HK-2 (cell line): ENCODE data around the gene TRUB1.
"Not testable (repeated sequence)": the region's sequence is repeated elsewhere in the genome, so short reads cannot be mapped to it uniquely, and the experiment has no call there.

ENCODE experiments used
- DNase-seq: peaks from one replicate; pipeline ENCODE4 v3.0.0-alpha.2; 2018; ENCODE audit not compliant: unreplicated experiment

Gene TRUB1

DNA sequence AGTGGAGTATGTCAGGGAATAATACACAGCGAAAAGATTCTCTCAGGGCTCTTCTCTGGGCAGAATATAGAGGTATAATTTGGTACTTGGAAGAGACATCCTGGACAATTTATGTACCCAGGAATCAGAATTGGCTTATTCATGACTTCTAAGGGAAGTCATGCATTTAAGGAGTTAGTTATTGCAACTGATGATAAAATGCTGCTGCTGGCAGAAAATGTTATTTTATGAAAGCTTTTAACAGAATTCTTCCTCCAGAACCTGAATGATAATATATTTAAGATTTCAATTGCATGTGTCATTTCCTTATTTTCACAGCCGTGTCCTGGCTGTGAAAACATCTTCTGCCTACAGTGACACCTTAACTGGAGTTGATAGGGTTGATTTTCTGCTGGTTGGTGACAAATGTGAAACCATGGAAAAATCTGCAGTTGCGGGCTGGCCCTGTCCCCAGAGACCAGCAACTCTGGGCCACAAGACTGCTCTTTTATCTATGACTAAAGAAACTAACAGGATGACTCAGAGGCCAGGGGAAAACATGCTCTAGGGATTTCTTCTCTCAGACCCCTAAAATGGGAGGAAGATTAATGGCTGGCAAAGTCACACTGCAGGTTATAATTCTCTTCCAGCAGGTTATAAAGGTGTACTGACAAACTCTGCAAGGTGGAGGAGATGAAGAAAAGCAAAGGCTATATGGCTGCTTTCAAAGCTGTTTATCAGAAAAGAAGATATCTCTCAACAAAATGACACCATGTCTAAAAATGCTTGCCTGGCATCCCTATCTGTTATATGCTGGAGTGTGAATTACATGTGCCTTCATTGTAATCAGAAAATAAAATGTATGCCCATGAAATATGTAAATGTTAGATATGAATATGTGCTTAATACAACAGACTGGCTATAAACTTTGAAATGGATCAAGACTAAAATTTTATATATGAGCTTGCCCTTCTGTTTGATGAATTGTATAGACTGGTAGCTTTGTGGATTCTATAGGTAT lies 12.1 kb upstream of the TRUB1 start:
- DNase-seq, result peak; percentile 76

DNA sequence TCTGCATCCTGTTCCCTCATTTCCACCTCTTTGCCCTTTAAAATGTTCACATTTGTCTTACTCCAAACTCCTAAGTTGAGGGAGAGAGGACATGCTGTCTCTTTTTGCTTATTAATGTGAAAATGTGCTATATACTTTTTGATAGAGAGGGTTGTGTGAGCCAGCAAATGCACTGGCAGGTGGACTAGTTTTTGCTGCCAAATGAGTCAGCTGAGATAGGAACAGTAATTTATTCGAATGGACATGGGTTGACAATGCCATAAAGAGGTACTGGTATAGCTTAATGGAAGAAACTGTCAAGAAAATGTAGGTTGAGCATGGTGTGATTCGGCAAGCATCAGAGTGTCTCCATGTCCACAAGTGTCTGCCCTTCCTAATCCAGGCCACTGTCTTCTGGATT lies 9.2 kb upstream of the TRUB1 start:
- no peak for DNase-seq

DNA sequence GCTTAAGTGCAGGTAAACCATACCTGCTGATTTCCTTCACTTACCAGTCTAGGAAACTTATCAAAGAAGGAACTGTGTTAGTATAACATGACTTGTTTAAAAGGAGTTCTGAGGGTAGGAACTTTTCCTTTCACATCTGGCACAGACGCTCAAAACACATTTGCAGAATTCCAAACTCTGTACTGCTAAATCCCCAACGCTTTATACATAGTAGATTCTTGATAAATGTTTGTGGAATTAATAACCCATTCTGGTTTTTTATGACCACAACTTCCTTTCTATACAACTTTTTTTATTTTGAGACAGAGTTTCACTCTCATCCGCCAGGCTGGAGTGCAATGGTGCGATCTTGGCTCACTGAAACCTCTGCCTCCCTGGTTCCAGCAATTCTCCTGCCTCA lies 7.7 kb upstream of the TRUB1 start:
- no peak for DNase-seq

DNA sequence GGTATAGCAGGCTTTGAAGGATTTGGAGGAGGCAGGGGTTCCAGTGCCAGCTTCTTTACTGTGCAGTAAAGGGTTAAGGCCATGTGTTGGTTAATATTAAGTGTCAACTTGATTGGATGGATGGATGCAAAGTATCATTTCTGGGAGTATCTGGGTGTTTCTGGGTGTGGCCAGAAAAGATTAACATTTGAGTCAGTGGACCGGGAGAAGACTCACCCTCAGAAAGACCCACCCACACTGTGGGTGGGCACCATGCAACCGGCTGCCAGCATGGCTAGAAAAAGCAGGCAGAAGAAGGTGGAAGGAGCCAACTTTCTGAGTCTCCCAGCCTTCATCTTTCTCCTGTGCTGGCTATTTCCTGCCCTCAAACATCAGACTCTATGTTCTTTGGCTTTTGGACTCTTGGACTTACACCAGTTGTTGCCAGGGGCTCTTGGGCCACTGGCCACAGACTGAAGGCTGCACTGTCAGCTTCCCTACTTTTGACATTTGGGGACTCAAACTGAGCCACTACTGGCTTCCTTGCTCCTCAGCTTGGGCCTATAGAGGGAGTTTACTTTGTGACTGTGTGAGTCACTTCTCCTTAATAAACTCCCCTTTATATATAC lies 6.8 kb upstream of the TRUB1 start:
- no peak for DNase-seq

DNA sequence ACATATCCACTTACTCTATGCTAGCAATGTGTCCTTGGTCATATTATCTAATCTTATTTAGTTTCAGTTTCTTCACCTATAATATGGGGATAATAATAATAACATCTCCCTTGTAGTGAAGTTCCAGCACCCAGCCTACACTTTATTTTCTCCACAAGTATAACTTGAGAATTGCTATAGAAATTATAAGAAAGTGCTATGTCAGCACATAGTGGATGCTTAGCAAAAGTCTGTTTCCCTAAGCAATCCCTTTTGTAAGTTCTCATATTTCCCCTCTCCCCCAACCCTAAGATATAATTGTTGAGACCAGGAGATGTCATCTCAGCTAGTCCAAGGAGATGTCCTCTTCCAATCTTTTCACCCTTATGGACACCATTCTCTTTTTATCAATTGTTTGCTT lies 5.8 kb upstream of the TRUB1 start:
- DNase-seq, result no peak

DNA sequence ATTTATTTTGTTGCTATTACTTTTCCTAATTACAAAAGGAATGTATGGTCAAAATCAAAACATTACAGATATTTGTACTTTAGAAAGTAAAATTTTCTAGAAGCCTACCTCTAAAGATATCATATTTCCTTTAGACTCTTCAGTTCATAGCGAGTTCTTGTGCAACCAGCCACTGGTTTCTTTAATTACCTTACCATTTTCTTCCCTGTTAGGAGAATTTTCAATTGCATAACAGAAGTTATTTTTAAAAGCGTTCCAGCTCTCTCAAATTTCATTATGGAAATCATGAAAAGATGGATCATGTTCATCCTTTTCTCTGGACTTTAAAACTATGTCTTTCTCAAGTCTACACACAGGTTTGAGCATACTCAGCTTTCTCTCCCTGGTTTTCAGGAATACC lies 5.0 kb upstream of the TRUB1 start:
- no peak for DNase-seq

DNA sequence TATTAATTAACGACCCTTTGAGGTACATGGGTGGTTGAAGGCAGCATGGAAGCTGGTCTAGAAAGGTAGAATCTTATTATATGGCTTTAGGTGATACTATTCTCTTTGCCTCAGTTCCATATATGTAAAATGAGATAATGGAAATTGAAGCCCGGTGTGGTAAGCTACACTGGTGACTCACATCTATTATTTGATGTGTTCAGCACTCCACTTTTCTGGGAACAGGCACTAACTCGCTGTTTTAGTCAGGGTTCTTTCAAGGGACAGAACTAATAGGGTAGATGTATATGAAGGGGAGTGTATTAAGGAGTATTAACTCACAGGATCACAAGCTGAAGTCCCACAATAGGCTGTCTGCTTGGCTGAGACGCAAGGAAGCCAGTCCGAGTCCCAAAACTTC lies 4.4 kb upstream of the TRUB1 start:
- DNase-seq, result no peak

DNA sequence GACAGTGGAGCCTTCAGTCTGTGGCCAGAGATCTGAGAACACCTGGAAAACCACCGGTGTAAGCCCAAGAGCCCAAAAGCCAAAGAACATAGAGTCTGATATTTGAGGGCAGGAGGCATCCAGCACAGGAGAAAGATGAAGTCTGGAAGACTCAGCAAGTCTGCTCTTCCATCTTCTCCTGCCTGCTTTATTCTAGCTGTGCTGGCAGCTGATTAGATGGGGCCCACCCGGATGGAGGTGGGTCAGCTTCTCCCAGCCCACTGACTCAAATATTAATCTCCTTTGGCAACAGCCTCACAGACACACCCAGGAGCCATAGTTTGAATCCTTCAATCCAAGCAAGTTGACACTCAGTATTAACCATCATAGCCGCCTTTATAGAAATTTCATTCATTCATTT lies 4.0 kb upstream of the TRUB1 start:
- DNase-seq, result not testable (repeated sequence)

DNA sequence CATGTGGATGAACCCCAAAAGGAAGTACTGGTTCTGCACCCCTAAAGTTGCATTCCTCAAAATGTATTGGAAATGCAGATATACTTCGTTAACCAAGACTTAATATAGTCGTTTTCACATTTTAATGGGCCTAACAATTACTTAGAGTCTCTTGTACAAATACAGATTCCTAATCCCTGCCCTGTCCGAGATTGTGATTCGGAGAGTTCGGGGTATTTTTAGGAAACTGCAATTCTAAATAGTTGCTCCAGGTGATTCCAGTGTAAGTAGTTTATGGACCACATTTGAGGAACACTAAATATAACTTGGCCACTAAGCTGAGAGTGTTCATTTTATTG lies 830 bp downstream of the TRUB1 start:
- DNase-seq, result no peak

DNA sequence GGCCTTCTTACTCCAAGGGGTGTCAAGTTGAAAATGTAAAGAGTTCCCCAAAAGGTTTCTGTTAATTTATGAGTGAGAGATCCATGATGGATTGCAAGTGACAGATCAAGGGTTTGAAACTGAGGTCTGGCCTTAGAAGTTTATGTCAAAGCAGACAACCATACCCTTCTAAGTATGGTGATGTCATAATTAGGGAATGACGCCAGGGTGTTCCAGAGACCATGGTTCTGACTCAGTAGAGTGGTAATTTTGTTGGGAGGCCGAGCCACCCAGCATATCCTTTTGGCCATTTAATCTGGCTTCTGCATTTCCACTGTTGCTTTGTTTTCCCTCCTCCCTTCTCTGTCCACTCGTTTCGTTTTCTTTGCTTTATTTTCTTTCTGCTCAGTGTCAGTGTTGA lies 2.7 kb downstream of the TRUB1 start:
- DNase-seq, result no peak

DNA sequence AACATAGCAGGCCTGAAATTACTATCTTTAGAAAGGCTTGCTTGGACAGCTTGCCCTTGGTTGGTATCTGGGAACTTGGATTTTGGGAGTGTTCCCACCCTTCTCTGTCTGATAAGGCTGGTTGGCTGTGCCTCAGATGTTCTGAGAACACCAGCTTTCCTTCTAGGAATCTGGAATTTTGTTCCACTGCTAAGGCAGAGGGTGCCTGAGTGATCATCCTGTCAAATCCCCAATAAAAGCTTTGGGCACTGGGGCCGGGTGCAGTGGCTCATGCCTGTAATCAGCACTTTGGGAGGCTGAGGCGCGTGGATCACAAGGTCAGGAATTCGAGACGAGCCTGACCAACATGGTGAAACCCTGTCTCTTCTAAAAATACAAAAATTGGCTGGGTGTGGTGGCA lies 5.0 kb downstream of the TRUB1 start:
- no peak for DNase-seq

DNA sequence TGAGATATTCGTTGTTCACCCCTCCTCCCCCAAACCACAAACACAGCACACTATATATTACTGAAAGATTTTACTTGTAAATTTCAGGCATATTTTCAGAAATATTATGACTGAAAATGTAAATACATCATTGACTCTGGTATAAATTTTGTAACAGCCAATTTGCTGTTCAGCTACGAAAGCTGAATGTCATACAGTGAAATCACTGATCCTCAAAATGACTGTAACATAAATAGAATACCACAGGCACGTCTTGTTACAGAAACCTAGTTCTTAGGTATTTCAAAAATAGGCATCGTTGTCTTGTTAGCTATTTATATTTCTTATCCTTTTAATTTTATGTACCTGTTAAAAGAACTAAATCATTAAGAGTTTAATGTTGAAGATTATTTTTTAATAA lies 15.1 kb downstream of the TRUB1 start:
- no peak for DNase-seq

DNA sequence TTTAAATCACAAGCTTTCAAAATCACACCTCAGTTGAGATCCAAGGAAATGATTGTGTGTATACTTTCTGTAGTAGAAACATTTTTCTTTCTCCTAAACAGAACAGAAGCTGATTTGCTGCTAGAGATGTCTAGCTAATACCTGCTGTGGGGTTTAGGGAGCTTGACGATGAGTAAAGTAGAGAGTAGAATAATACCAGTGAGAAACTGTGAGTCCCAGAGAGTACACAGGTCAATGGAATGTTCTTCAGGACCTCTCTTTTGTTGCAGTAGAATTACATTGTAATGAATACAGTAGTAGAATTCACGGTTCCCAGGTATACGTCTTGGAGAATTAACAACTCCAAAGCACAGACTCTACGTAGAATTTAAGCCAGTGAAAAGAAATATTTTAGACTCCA lies 18.0 kb downstream of the TRUB1 start:
- DNase-seq, result no peak

DNA sequence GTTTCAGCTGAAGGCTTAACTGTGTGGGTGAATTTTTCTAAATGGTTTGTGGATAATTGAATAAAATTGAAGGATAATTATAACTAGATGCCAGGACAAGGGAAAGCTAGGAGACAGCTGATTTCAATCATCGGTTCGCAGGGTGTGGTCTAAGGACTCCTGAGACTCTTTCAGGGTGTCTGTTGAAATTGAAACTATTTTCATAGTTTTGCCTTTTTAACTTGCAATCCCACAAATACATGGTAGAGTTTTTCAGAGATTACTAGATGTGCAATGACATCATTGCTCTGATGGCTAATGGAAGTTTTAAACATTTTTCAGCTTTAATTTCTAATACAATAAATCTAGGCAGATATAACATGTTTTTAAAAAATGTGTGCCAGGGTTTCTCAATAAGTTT lies 18.5 kb downstream of the TRUB1 start:
- no peak for DNase-seq

DNA sequence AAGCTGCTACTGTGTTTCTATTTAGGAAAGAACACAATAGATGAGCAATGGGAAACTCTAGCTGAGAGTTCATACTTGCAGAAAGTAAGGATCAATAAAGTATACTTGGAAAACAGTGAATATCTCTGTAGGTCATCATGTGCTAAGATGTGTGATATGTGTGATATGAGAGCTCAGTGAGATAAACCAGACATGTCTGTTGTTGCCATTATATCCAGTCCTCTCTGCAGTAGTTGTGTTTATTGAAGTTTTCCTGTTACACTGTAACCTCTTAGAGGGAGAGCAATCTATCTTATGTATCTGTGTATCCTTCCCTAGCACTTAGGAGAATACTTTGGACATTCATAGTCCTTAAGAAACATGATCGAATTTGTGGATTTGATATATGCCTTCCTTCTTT lies 19.1 kb downstream of the TRUB1 start:
- no peak for DNase-seq

DNA sequence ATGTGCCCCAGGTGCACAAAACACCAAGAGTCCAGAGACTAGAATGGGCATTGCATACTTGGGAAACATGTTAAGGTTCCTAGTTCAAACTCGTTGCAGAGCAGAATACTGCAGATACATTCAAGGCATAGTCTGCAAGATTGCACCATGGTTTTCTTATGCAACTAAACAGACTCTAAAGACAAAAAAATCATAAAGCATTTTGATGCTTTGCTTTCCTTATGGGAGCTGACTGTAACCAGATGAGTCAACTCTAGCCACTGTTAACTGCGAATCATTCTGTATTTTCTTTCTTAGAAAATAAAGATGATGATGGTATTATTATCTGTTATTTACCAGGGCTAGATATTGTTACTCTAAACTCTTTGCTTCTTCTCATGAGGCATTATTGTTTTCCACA lies 19.7 kb downstream of the TRUB1 start:
- no peak for DNase-seq

DNA sequence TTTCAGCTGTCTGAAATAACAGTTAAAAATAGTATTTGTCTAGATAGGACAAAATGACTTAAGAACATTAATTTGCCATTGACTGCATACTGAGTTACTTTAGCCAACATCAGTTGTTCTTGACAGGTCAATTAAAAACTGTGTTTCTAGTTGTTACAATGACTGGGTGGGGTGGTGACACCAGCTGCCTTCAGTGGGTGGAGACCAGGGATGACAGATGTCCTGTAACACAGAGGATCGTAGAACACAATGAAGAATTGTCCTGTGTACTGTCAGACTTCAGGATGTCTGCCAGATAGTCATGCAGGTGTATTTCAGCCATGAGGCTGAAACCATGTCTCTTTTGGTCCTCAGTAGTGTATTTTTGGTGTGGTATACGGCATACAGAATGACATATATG lies 24.4 kb downstream of the TRUB1 start:
- DNase-seq, result no peak

DNA sequence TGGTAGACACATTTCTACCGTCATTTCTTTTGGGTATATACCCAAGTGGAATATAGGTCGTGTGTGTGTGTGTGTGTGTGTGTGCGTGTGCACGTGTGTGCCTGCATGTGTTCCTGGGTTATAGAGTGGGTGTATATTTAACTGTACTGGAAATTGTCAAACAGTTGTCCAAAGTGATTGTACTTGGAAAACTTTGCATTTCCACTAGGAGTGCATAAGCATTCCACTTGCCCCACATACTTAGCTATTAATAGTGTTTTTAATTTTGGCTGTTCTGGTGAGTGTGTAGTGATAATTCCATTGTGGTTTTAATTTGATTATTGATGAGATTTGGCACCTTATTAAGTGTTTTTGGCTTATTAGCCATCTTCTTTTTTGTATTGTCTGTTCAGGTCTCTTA lies 25.9 kb downstream of the TRUB1 start:
- no peak for DNase-seq

DNA sequence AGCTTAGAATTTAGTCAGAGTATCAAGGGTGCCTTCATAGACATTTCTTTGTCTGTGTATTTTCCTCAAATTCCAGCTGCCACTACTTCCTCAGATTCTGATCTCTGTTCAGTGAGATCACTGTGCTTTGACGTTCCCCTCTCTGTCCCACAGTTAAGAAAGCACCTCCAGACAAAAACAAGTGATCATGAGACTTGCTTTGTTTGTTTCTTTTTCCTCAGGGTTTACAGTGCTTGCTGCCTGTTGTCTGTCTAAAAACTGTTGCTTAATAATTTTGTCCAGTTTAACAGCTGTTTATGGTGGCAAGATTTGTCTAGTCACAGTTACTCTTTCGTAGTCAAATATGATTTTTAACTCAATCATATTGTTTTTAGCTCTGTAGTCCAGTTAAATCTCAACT lies 29.1 kb downstream of the TRUB1 start:
- no peak for DNase-seq

DNA sequence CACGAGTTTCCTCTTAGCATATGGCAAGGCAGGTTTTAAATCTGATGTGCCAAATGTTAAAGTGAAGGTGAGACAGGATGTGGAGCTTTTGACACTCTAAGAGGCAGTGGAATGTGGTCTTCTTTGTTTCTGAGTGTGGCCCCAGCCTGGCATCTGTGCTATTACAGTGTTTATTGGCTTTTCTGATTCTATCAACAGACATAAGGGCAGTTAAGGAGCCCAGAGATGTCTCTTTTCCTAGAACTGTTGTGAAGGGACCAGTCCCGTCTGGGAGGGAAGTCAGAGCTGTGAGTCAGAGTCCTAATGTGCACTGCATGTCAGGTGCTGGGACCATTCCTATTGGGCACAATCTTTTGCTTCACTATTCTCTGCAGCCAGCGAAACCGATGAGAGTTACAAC lies 32.5 kb downstream of the TRUB1 start:
- DNase-seq, result no peak

DNA sequence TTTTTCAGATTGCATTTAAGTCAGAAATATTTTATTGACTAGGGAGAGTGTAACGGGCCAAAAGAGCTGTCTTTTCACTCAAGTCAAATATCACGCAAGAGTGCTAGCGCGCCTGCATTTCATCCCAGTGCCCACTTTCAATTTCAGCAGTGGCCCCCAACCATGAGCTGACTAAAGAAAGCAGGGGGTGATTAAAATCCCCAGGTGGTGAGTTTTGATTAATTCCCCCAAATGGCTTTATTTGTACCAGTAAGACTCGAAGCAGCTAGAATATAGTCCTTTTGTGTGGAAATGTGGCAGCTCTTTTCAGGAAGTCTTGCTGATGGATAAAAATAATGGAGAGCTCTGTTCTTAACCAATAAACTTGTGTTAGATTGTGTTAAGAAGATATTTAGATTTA lies 35.3 kb downstream of the TRUB1 start:
- no peak for DNase-seq

DNA sequence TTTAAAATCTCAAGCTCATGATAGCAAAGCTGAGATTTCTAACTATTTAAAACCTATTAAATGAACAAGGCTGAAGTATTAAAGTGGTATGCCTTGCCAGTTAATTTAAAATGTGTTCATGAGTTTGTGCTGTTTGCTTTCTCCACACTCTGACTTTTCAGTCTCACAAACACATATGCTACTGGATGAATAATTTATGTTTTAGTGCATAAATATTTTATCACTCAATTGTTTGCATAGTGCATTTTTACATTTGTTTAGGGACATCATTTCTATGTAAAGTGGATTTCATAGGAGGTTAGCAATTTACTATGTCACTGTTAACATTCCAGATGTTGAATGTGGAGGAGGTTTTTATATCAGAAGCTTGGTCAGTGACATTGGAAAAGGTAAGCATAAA lies 36.0 kb downstream of the TRUB1 start:
- DNase-seq, result no peak

DNA sequence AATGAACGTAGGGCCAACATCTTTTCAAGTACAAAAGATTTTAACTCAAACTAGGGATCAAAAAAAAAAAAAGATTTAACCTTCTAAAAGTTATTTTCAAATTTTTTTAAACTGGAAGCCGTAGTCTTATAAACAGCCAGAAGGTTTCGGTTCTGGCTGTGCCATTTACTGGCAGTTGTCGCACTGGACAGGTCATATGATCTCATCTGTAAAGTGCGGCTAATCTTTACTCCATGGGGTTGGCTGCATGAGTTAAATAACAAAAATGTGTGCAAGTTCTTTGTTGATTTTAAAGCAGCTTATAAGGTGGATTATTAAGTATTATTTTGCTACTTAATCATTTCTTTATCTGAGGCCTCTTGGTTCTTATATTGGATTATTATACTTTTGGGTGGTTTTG lies 36.6 kb downstream of the TRUB1 start:
- no peak for DNase-seq

DNA sequence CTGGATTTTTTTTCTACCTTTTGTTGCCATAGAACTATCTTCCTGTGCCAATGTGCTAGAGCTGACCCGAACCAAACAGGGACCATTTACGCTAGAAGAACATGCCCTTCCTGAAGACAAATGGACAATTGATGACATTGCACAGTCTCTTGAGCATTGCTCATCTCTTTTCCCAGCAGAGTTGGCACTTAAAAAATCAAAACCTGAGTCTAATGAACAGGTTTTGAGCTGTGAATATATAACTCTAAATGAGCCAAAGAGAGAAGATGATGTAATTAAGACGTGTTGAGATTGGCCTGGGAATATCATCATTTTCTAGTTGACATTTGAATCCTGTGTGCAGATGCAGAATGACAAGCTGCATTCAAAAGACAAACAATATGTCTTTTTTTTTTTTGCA lies 37.1 kb downstream of the TRUB1 start:
- no peak for DNase-seq
